Suprapubic skin (tissue), 4 donors: Measurements from ENCODE around the gene CRLF2. TPM values are rescaled to one million over a fixed set of nuclear protein-coding genes. Genes with fewer than 3 reads are reported as not detected.
A peak's percentile ranks its signal among the peaks of the same experiment; 100 is the strongest.
"Not testable (repeated sequence)": the region's sequence is repeated elsewhere in the genome, so short reads cannot be mapped to it uniquely, and the experiment has no call there.

Experiments
- DNase-seq, 2 donors: peaks; one replicate each; pipeline ENCODE4 v3.0.0-alpha.2; 2019; ENCODE audit warnings: low spot score in 2 of 2
- H3K27ac ChIP-seq: fragments of 200-600 bp; sonication (generic); one replicate; pipeline ENCODE4 v1.5.1; 2019
- H3K27me3 ChIP-seq: fragments of 200-600 bp; sonication (generic); one replicate; pipeline ENCODE4 v1.5.1; 2019
- H3K36me3 ChIP-seq: fragments of 200-600 bp; sonication (generic); one replicate; pipeline ENCODE4 v1.5.1; 2019
- H3K4me1 ChIP-seq: fragments of 200-600 bp; sonication (generic); one replicate; pipeline ENCODE4 v1.5.1; 2019
- H3K4me3 ChIP-seq: fragments of 200-600 bp; sonication (generic); one replicate; pipeline ENCODE4 v1.5.1; 2019; ENCODE audit warnings: mild to moderate bottlenecking
- H3K9me3 ChIP-seq: fragments of 200-600 bp; sonication (generic); one replicate; pipeline ENCODE4 v1.5.1; 2019
- EP300 ChIP-seq: sonication (generic); formaldehyde crosslinking; IDR thresholded peaks from one replicate; pipeline ENCODE4 v1.6.1; 2017; ENCODE audit warnings: antibody characterized with exemption
- POLR2A ChIP-seq, 2 donors: fragments of 450-650 bp; IDR thresholded peaks; one replicate each; pipeline ENCODE4 v1.6.1; 2017; ENCODE audit warnings: antibody characterized with exemption in 2 of 2, mild to moderate bottlenecking in 2 of 2, moderate library complexity in 2 of 2
- POLR2AphosphoS5 ChIP-seq, 3 donors: sonication (generic); formaldehyde crosslinking; IDR thresholded peaks; one replicate each; pipeline ENCODE4 v1.6.1; 2017; ENCODE audit warnings: antibody characterized with exemption in 3 of 3
- WGBS: methylation state at CpG from one replicate; pipeline ENCODE4 v1.1.5; 2018; 5-methylcytosine and 5-hydroxymethylcytosine counted together
- total RNA-seq, 4 donors: library from RNA; depleted of rRNA; stranded (reverse); fragments of >200 nt; gene quantifications; one replicate each; pipeline ENCODE4 v1.1.0, GENCODE V29; 2016
- TF ChIP-seq, protein P1 (sequence below), 2 donors: fragments of 200-600 bp in 1 of 2; fragments of 450-650 bp in 1 of 2; sonication (generic) in 1 of 2; IDR thresholded peaks; one replicate each; pipeline ENCODE4 v1.5.1; 2016 to 2019; ENCODE audit warnings: antibody characterized with exemption in 2 of 2, mild to moderate bottlenecking in 1 of 2, moderate library complexity in 1 of 2

The CRLF2 gene
- total RNA-seq, 4 donors from 2014 or later = 0.31 TPM; not detected in 3

DNA sequence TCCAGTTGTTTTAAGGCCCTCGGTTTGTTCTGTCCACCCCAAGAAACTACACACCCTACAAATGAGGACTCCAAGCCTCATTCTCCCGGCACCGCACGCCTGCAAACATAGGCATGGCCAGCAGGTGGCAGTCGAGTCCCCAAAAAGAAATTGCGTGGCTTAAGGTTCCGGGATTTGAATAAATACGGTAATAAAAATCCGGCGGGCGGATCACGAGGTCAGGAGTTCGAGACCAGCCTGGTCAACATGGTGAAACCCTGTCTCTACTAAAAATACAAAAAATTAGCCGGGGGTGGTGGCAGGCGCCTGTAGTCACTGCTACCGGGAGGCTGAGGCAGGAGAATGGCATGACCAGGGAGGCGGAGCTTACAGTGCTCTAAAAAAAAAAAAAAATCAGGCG lies 34.4 kb upstream of the CRLF2 start:
- 17% methylated on average over 18 of the region's 18 CpGs for WGBS
- Histone ChIP-seq H3K4me3 (no peak overlapping the region), H3K27ac (no peak overlapping the region), H3K4me1 (peaks cover 18% of the 10 kb centered on the region), H3K9me3 (no peaks in the 10 kb centered on the region), H3K36me3 (no peaks in the 10 kb centered on the region), H3K27me3 (no peaks in the 10 kb centered on the region)
- TF ChIP-seq, protein P1, sequence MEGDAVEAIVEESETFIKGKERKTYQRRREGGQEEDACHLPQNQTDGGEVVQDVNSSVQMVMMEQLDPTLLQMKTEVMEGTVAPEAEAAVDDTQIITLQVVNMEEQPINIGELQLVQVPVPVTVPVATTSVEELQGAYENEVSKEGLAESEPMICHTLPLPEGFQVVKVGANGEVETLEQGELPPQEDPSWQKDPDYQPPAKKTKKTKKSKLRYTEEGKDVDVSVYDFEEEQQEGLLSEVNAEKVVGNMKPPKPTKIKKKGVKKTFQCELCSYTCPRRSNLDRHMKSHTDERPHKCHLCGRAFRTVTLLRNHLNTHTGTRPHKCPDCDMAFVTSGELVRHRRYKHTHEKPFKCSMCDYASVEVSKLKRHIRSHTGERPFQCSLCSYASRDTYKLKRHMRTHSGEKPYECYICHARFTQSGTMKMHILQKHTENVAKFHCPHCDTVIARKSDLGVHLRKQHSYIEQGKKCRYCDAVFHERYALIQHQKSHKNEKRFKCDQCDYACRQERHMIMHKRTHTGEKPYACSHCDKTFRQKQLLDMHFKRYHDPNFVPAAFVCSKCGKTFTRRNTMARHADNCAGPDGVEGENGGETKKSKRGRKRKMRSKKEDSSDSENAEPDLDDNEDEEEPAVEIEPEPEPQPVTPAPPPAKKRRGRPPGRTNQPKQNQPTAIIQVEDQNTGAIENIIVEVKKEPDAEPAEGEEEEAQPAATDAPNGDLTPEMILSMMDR (IDR thresholded peaks at IDR 0.05) = peak; percentile 55 to 84
- no peak for TF ChIP-seq POLR2A (IDR thresholded peaks at IDR 0.05)
- no peak for TF ChIP-seq POLR2AphosphoS5 (IDR thresholded peaks at IDR 0.05)
- TF ChIP-seq EP300 = no peak
- DNase-seq = peak in 1 of 2 donors; percentile 77

DNA sequence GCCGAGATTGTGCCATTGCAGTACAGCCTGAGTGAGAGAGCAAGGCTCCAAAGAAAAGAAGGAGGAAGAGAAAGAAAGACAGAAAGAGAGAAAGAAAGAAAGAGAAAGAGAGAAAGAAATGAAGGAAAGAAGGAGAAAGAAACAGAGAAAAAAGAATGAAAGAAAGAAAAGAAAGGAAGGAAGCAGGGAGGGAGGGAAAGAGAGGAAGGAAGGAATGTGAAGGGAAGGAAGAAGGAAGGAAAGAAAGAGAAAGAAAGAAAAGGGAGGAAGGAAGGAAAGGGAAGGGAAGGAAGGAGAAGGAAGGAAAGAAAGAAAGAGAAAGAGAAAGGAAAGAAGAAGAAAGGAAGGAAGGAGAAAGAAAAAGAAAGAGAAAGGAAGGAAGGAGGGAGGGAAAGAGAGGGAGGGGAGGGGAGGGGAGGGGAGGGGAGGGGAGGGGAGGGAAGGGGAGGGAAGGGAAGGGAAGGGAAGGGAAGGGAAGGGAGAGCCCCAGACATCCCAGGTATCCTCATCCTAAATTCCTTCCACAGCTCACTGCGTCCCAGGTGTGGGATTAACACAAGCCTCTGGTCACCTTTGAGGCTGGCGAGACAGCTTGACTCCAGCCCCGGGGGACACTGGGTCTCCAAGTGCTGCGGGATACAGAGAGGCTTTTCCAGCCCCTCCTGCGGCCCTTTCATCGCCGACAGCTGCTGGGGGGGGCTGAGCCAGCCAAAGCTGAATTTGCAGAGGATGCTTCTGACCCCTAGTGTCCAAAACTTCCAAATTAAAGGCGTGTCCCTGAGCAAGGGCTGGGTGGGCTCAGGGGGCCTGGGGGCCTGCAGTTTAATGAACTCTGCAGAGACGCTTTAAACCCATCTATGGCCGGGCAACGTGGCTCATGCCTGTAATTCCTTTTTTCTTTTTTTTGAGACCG lies 32.0 kb upstream of the CRLF2 start:
- peaks cover 14% of the 10 kb centered on the region for H3K4me1 ChIP-seq
- TF ChIP-seq, protein P1 (IDR thresholded peaks at IDR 0.05) = no peak
- TF ChIP-seq POLR2A (IDR thresholded peaks at IDR 0.05) (no peak), EP300 (no peak), POLR2AphosphoS5 (IDR thresholded peaks at IDR 0.05) (no peak)
- H3K36me3 ChIP-seq = no peaks in the 10 kb centered on the region
- H3K27ac ChIP-seq = no peak overlapping the region
- H3K27me3 ChIP-seq = no peaks in the 10 kb centered on the region
- WGBS = 28% methylated on average over 9 of the region's 13 CpGs
- no peak for DNase-seq
- no peaks in the 10 kb centered on the region for H3K9me3 ChIP-seq
- H3K4me3 ChIP-seq = no peak overlapping the region

DNA sequence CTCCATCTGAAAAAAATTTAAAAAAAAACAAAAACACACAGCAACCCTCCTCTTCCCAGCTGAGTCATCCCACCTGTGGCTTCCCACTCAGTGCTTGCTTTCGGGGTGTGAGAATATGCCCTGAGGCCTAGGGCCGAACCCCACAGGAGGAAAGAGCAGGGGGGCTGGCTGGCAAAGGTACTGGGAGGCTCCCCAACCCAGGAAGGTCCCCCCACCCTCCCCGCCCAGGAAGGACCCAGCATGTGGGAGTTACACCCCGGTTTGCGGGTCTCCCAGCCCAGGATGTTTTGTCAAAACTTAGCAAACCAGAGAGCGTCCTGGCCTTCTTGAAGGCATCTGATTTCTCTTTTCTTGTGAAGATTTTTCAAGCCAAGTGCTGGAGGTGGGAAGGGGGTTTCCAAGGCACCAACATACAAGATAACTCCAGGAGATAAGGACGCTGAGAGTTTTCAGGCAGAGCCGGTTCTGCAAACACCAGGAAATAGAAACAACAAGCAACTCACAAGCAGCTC lies 30.5 kb upstream of the CRLF2 start:
- Histone ChIP-seq H3K4me3 (no peak overlapping the region), H3K27me3 (no peaks in the 10 kb centered on the region), H3K4me1 (no peaks in the 10 kb centered on the region), H3K27ac (no peak overlapping the region), H3K36me3 (no peaks in the 10 kb centered on the region), H3K9me3 (no peaks in the 10 kb centered on the region)
- TF ChIP-seq POLR2AphosphoS5 (IDR thresholded peaks at IDR 0.05) (no peak), EP300 (no peak), POLR2A (IDR thresholded peaks at IDR 0.05) (no peak)
- TF ChIP-seq, protein P1 (IDR thresholded peaks at IDR 0.05) = no peak
- no peak for DNase-seq
- 19% methylated on average over 7 of the region's 8 CpGs for WGBS

DNA sequence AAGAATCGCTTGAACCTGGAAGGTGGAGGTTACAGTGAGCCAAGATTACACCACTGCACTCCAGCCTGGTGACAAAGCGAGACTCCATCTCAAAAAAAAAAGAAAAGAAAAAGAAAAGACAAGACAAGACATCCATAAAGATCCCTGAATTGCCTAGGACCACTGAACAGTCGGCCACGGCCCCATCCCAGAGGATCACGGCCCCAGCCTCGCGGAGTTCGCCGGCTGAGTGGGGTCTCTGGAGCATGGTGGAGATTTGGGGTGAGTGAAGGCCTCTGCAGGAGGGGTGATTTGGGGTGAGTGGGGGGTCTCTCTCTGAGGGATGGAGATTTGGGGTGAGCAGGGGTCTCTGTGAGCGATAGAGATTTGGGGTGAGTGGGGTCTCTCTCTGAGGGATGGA lies 28.1 kb upstream of the CRLF2 start:
- DNase-seq, H3K36me3 ChIP-seq, H3K27ac ChIP-seq, H3K27me3 ChIP-seq, H3K4me3 ChIP-seq, H3K4me1 ChIP-seq, H3K9me3 ChIP-seq: not testable (repeated sequence)
- WGBS = 87% methylated on average over 9 of the region's 10 CpGs

DNA sequence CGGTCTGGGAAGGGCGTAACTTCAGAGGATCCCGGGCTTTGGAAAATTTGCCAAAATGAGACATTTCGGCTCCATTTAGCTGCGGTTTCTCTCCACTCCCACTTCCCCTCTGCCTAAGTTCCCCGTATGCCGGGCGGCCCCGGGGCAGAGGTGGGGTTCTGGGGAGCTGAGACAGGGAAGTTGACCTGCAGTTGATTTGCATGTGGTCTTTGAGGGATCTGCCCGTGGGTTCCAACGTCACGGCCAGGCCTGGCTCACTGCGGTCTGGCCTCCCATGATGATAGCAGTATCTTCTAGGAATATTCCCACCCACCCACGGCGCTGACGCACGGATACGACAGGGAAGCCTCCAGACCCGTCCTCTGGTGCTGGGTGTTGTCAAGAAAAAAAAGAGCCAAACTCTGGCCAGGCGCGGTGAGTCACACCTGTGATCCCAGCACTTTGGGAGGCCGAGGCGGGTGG lies 27.3 kb upstream of the CRLF2 start:
- Histone ChIP-seq H3K27me3 (no peaks in the 10 kb centered on the region), H3K36me3 (no peaks in the 10 kb centered on the region), H3K9me3 (no peaks in the 10 kb centered on the region), H3K4me1 (no peaks in the 10 kb centered on the region), H3K4me3 (no peak overlapping the region), H3K27ac (no peak overlapping the region)
- whole genome bisulfite sequencing = 86% methylated on average over 23 of the region's 23 CpGs
- peak; percentile 84 to 85 for DNase-seq
- TF ChIP-seq, protein P1 (IDR thresholded peaks at IDR 0.05) = no peak
- TF ChIP-seq EP300 (no peak), POLR2A (IDR thresholded peaks at IDR 0.05) (no peak), POLR2AphosphoS5 (IDR thresholded peaks at IDR 0.05) (no peak)
